GM12892 (cell line): ENCODE measurements around the gene SLC25A13.

Experiments used
- POLR2A ChIP-seq: IDR thresholded peaks from 2 replicates; pipeline ENCODE4 v1.6.1; 2011; ENCODE audit warnings: low read depth, low read length, control low read depth
- POLR2AphosphoS5 ChIP-seq: IDR thresholded peaks from 2 replicates; pipeline ENCODE4 v1.6.1; 2011; ENCODE audit warnings: low read depth, low read length, control low read depth
- TAF1 ChIP-seq: IDR thresholded peaks from 2 replicates; pipeline ENCODE4 v1.6.1; 2011; ENCODE audit warnings: low read depth, mild to moderate bottlenecking, control low read depth, low read length, borderline replicate concordance

DNA sequence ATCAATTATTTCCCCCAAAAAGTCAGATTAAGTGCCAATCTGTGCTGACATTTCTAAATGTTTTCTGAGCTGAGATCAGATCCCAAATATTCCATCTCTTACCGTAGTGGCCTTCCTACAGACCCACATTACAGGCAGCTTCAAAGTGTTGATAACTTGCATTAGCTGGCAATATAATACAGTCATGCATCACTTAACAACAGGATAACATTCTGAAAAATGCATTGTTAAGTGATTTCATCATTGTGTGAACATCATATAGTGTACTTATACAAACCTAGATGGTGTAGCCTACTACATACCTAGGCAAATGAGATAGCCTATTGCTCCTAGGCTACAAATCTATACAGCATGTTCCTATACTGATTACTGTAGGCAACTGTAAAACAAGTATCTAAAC is 22.4 kb downstream of the SLC25A13 start:
- TF ChIP-seq TAF1 (no peak), POLR2AphosphoS5 (no peak), POLR2A (no peak)
